Prostate gland (tissue), 2 donors: Measurements from ENCODE around the gene MTA3.

Source experiments
- POLR2AphosphoS5 ChIP-seq: sonication (generic); formaldehyde crosslinking; IDR thresholded peaks from one replicate; pipeline ENCODE4 v1.6.1; 2017; ENCODE audit warnings: antibody characterized with exemption
- TF ChIP-seq, protein P1 (sequence below), 4 experiments: fragments of 200-600 bp in 2 of 4; fragments of 450-650 bp in 2 of 4; sonication (generic) in 2 of 4; IDR thresholded peaks; 1 replicate in 3 of 4; 2 replicates in 1 of 4; pipeline ENCODE4 v1.5.1; 2016 to 2019; ENCODE audit warnings: antibody characterized with exemption in 4 of 4, mild to moderate bottlenecking in 2 of 4, moderate library complexity in 2 of 4

- TF ChIP-seq, protein P1, sequence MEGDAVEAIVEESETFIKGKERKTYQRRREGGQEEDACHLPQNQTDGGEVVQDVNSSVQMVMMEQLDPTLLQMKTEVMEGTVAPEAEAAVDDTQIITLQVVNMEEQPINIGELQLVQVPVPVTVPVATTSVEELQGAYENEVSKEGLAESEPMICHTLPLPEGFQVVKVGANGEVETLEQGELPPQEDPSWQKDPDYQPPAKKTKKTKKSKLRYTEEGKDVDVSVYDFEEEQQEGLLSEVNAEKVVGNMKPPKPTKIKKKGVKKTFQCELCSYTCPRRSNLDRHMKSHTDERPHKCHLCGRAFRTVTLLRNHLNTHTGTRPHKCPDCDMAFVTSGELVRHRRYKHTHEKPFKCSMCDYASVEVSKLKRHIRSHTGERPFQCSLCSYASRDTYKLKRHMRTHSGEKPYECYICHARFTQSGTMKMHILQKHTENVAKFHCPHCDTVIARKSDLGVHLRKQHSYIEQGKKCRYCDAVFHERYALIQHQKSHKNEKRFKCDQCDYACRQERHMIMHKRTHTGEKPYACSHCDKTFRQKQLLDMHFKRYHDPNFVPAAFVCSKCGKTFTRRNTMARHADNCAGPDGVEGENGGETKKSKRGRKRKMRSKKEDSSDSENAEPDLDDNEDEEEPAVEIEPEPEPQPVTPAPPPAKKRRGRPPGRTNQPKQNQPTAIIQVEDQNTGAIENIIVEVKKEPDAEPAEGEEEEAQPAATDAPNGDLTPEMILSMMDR (IDR thresholded peaks at IDR 0.05) = no peak
- TF ChIP-seq POLR2AphosphoS5 = no peak
These were observed 2.4 kb upstream of the MTA3 start for GRCh38 chr2:42566025-42566424.
